GM23338 (cell line): Measurements from ENCODE around the gene IGDCC3. TPM values are rescaled to one million over a fixed set of nuclear protein-coding genes. Genes with fewer than 3 reads are reported as not detected.

ENCODE experiments used
- ATAC-seq: fragments of 200-7000 bp; cut with Tn5 transposase; 3 replicates; pipeline ENCODE4 v1.9.1; 2020
- DNase-seq: peaks from one replicate; pipeline ENCODE4 v3.0.0-alpha.2; 2015; ENCODE audit warnings: low spot score
- H2AFZ ChIP-seq: fragments of 200-600 bp; sonication (generic); 2 replicates; pipeline ENCODE4 v1.8.0; 2016; ENCODE audit warnings: antibody characterized with exemption, mild to moderate bottlenecking, moderate library complexity
- H3F3A ChIP-seq: fragments of 200-600 bp; sonication (generic); replicated peaks from 2 replicates; pipeline ENCODE4 v1.8.0; 2017; ENCODE audit warnings: antibody characterized with exemption, mixed run types, low read depth
- H3K27ac ChIP-seq: fragments of 200-600 bp; sonication (generic); 2 replicates; pipeline ENCODE4 v1.6.1; 2016; ENCODE audit warnings: low read depth
- H3K27me3 ChIP-seq: fragments of 200-600 bp; sonication (generic); 2 replicates; pipeline ENCODE4 v1.8.0; 2016; ENCODE audit warnings: mild to moderate bottlenecking, mixed run types, moderate library complexity; ENCODE audit not compliant: insufficient read depth
- H3K36me3 ChIP-seq: fragments of 200-600 bp; sonication (generic); 2 replicates; pipeline ENCODE4 v1.8.0; 2016; ENCODE audit warnings: mild to moderate bottlenecking; ENCODE audit not compliant: insufficient read depth
- H3K4me1 ChIP-seq: fragments of 200-600 bp; sonication (generic); 2 replicates; pipeline ENCODE4 v1.8.0; 2016; ENCODE audit warnings: mild to moderate bottlenecking, moderate library complexity; ENCODE audit not compliant: insufficient read depth
- H3K4me2 ChIP-seq: fragments of 200-600 bp; sonication (generic); 2 replicates; pipeline ENCODE4 v1.7.1; 2017; ENCODE audit warnings: mixed run types
- H3K4me3 ChIP-seq: fragments of 200-600 bp; sonication (generic); 2 replicates; pipeline ENCODE4 v1.6.1; 2016; ENCODE audit warnings: mixed run types
- H3K79me2 ChIP-seq: fragments of 200-600 bp; sonication (generic); replicated peaks from 2 replicates; pipeline ENCODE4 v1.8.0; 2017; ENCODE audit warnings: mild to moderate bottlenecking; ENCODE audit not compliant: insufficient read depth
- H3K9me2 ChIP-seq: fragments of 200-600 bp; sonication (generic); 2 replicates; pipeline ENCODE4 v1.8.0; 2017; ENCODE audit not compliant: insufficient read depth
- H4K20me1 ChIP-seq: fragments of 200-600 bp; sonication (generic); replicated peaks from 2 replicates; pipeline ENCODE4 v1.8.0; 2017; ENCODE audit warnings: mild to moderate bottlenecking; ENCODE audit not compliant: insufficient read depth
- H3K27ac Mint-ChIP-seq: 2 replicates; pipeline ENCODE4 v1.8.0; 2020; ENCODE audit warnings: inconsistent platforms, mild to moderate bottlenecking, moderate library complexity, mixed read lengths
- H3K27me3 Mint-ChIP-seq: 3 replicates; pipeline ENCODE4 v1.8.0; 2022; ENCODE audit warnings: low read depth, mild to moderate bottlenecking, moderate library complexity, mixed read lengths, inconsistent platforms; ENCODE audit not compliant: insufficient read depth, poor library complexity
- H3K36me3 Mint-ChIP-seq: 3 replicates; pipeline ENCODE4 v1.8.0; 2021; ENCODE audit warnings: low read depth, mild to moderate bottlenecking, inconsistent platforms, moderate library complexity, mixed read lengths
- H3K4me1 Mint-ChIP-seq: 3 replicates; pipeline ENCODE4 v1.8.0; 2020; ENCODE audit warnings: mild to moderate bottlenecking, inconsistent platforms, mixed read lengths
- H3K4me3 Mint-ChIP-seq: 3 replicates; pipeline ENCODE4 v1.8.0; 2021; ENCODE audit warnings: moderate library complexity, mild to moderate bottlenecking, inconsistent platforms, mixed read lengths
- H3K9me3 Mint-ChIP-seq: 3 replicates; pipeline ENCODE4 v1.8.0; 2020; ENCODE audit warnings: moderate library complexity, mild to moderate bottlenecking, inconsistent platforms, mixed read lengths
- CREB1 ChIP-seq: fragments of 250-450 bp; sonication (Bioruptor Pico); IDR thresholded peaks from 2 replicates; pipeline ENCODE4 v1.5.0; 2020; ENCODE audit warnings: low read depth, mild to moderate bottlenecking, moderate library complexity
- ETS1 ChIP-seq: IDR thresholded peaks from 2 replicates; pipeline ENCODE4 v1.6.1; 2016; ENCODE audit warnings: antibody characterized with exemption
- EZH2 ChIP-seq: fragments of 200-600 bp; sonication (generic); IDR thresholded peaks from one replicate; pipeline ENCODE4 v1.8.0; 2017; ENCODE audit warnings: antibody characterized with exemption, mild to moderate bottlenecking, low read depth; ENCODE audit not compliant: unreplicated experiment
- EZH2phosphoT487 ChIP-seq: fragments of 200-600 bp; sonication (generic); IDR thresholded peaks from one replicate; pipeline ENCODE4 v1.8.1; 2018; ENCODE audit warnings: antibody characterized with exemption; ENCODE audit not compliant: unreplicated experiment
- JUNB ChIP-seq: IDR thresholded peaks from one replicate; pipeline ENCODE4 v1.6.1; 2016; ENCODE audit warnings: antibody characterized with exemption; ENCODE audit not compliant: unreplicated experiment
- NANOG ChIP-seq: IDR thresholded peaks from 2 replicates; pipeline ENCODE4 v1.6.1; 2016; ENCODE audit warnings: antibody characterized with exemption, borderline replicate concordance
- POLR2AphosphoS5 ChIP-seq: IDR thresholded peaks from 2 replicates; pipeline ENCODE4 v1.6.1; 2016; ENCODE audit warnings: antibody characterized with exemption, low read depth
- STAT1 ChIP-seq: IDR thresholded peaks from one replicate; pipeline ENCODE4 v1.6.1; 2016; ENCODE audit warnings: antibody characterized with exemption; ENCODE audit not compliant: unreplicated experiment
- ZNF114 ChIP-seq: fragments of 250-450 bp; sonication (Bioruptor Pico); IDR thresholded peaks from 2 replicates; pipeline ENCODE4 v1.5.0; 2020; ENCODE audit warnings: mild to moderate bottlenecking, moderate library complexity
- ZNF331 ChIP-seq: fragments of 250-450 bp; sonication (Bioruptor Pico); IDR thresholded peaks from 2 replicates; pipeline ENCODE4 v1.5.0; 2020; ENCODE audit warnings: low read depth, mild to moderate bottlenecking, moderate library complexity
- polyA plus RNA-seq: library from polyadenylated mRNA; unstranded; fragments of >200 nt; fragmentation: Nextera tagmentation; extraction: Ambion mirVana; gene quantifications from 2 replicates; pipeline ENCODE4 v1.2.1, GENCODE V29; 2016
- total RNA-seq: library from RNA; depleted of rRNA; stranded (reverse); fragments of >200 nt; shearing (Covaris generic); gene quantifications from 2 replicates; pipeline ENCODE4 v1.2.3, GENCODE V29; 2014
- TF ChIP-seq, protein P1 (sequence below), 2 experiments: fragments of 200-600 bp in 1 of 2; sonication (generic) in 1 of 2; conservative IDR thresholded peaks; 2 replicates each; pipeline versions ENCODE4 v1.5.1 to v1.6.1; 2016 to 2017; ENCODE audit warnings: antibody characterized with exemption in 2 of 2, low read depth in 2 of 2, mild to moderate bottlenecking in 2 of 2, moderate library complexity in 1 of 2
- TF ChIP-seq, protein P2 (sequence below): fragments of 250-450 bp; sonication (Bioruptor Pico); IDR thresholded peaks from 2 replicates; pipeline ENCODE4 v1.5.0; 2020; ENCODE audit warnings: mild to moderate bottlenecking, moderate library complexity
- TF ChIP-seq, protein P3 (sequence below): IDR thresholded peaks from one replicate; pipeline ENCODE4 v1.6.1; 2018; ENCODE audit warnings: antibody characterized with exemption; ENCODE audit not compliant: unreplicated experiment

Gene IGDCC3
- total and polyA plus RNA-seq, 2 experiments from 2014 or later: 15.3 to 30.7 TPM

DNA sequence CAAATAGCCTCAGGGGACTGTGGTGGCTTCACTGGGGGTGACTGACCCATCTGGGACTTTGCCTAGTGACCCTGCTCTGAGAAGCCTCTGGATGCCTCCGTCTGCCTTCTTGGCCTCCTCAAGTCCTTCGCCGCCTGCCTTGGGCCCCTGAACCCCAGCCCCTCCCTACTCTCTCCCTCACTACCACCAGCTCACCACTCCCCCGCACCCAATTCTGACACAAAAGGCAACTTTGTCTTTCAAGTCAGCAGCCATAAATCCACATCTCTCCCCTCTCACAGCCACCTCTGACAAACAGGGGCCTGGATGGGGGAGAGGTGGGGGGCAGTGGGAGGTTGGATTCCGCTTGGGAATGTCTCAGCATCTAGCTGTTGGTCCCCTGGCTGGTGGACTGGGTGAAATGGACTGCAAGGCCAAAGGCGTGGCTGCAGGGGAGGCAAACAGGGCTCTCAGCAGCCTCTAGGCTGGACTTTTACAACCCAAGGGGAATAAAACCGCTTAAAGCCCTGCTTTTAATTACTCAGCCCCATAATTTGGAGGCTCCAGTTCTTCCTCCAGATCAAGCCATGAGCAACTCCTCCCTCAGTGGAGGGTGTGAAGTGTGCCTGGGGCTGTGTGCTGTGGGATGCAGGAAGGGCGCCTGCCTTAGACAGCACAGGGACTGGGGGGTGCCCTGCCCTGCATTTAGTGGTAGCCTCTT is 33.4 kb downstream of the IGDCC3 start:
- H3K4me1 Mint-ChIP-seq: peaks cover 33% of the 10 kb centered on the region
- H3K27ac ChIP-seq: no peak overlapping the region

More for the DNA sequence above, 33.4 kb downstream of the IGDCC3 start:
- Histone ChIP-seq H3K4me2 (no peak overlapping the region), H2AFZ (no peak overlapping the region), H3K9me2 (no peaks in the 10 kb centered on the region), H3K36me3 (no peaks in the 10 kb centered on the region), H4K20me1 (peaks cover 9% of the 10 kb centered on the region), H3K79me2 (no peaks in the 10 kb centered on the region), H3K4me1 (peaks cover 10% of the 10 kb centered on the region), H3K27me3 (peaks cover 7% of the 10 kb centered on the region), H3K4me3 (no peak overlapping the region), H3F3A (peaks cover 2% of the 10 kb centered on the region; the same call in 1 of the 2 replicates)
- DNase-seq: no peak
- H3K27me3 Mint-ChIP-seq: peaks cover 9% of the 10 kb centered on the region
- peaks cover under 1% of the 10 kb centered on the region; the same call in 1 of the 3 replicates for H3K36me3 Mint-ChIP-seq
- no peak overlapping the region for H3K4me3 Mint-ChIP-seq
- H3K27ac Mint-ChIP-seq: no peak overlapping the region
- TF ChIP-seq, protein P1, sequence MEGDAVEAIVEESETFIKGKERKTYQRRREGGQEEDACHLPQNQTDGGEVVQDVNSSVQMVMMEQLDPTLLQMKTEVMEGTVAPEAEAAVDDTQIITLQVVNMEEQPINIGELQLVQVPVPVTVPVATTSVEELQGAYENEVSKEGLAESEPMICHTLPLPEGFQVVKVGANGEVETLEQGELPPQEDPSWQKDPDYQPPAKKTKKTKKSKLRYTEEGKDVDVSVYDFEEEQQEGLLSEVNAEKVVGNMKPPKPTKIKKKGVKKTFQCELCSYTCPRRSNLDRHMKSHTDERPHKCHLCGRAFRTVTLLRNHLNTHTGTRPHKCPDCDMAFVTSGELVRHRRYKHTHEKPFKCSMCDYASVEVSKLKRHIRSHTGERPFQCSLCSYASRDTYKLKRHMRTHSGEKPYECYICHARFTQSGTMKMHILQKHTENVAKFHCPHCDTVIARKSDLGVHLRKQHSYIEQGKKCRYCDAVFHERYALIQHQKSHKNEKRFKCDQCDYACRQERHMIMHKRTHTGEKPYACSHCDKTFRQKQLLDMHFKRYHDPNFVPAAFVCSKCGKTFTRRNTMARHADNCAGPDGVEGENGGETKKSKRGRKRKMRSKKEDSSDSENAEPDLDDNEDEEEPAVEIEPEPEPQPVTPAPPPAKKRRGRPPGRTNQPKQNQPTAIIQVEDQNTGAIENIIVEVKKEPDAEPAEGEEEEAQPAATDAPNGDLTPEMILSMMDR (conservative IDR thresholded peaks at IDR 0.05; ENCODE audit: low read depth in 2 of 2): no peak
- TF ChIP-seq, protein P2, sequence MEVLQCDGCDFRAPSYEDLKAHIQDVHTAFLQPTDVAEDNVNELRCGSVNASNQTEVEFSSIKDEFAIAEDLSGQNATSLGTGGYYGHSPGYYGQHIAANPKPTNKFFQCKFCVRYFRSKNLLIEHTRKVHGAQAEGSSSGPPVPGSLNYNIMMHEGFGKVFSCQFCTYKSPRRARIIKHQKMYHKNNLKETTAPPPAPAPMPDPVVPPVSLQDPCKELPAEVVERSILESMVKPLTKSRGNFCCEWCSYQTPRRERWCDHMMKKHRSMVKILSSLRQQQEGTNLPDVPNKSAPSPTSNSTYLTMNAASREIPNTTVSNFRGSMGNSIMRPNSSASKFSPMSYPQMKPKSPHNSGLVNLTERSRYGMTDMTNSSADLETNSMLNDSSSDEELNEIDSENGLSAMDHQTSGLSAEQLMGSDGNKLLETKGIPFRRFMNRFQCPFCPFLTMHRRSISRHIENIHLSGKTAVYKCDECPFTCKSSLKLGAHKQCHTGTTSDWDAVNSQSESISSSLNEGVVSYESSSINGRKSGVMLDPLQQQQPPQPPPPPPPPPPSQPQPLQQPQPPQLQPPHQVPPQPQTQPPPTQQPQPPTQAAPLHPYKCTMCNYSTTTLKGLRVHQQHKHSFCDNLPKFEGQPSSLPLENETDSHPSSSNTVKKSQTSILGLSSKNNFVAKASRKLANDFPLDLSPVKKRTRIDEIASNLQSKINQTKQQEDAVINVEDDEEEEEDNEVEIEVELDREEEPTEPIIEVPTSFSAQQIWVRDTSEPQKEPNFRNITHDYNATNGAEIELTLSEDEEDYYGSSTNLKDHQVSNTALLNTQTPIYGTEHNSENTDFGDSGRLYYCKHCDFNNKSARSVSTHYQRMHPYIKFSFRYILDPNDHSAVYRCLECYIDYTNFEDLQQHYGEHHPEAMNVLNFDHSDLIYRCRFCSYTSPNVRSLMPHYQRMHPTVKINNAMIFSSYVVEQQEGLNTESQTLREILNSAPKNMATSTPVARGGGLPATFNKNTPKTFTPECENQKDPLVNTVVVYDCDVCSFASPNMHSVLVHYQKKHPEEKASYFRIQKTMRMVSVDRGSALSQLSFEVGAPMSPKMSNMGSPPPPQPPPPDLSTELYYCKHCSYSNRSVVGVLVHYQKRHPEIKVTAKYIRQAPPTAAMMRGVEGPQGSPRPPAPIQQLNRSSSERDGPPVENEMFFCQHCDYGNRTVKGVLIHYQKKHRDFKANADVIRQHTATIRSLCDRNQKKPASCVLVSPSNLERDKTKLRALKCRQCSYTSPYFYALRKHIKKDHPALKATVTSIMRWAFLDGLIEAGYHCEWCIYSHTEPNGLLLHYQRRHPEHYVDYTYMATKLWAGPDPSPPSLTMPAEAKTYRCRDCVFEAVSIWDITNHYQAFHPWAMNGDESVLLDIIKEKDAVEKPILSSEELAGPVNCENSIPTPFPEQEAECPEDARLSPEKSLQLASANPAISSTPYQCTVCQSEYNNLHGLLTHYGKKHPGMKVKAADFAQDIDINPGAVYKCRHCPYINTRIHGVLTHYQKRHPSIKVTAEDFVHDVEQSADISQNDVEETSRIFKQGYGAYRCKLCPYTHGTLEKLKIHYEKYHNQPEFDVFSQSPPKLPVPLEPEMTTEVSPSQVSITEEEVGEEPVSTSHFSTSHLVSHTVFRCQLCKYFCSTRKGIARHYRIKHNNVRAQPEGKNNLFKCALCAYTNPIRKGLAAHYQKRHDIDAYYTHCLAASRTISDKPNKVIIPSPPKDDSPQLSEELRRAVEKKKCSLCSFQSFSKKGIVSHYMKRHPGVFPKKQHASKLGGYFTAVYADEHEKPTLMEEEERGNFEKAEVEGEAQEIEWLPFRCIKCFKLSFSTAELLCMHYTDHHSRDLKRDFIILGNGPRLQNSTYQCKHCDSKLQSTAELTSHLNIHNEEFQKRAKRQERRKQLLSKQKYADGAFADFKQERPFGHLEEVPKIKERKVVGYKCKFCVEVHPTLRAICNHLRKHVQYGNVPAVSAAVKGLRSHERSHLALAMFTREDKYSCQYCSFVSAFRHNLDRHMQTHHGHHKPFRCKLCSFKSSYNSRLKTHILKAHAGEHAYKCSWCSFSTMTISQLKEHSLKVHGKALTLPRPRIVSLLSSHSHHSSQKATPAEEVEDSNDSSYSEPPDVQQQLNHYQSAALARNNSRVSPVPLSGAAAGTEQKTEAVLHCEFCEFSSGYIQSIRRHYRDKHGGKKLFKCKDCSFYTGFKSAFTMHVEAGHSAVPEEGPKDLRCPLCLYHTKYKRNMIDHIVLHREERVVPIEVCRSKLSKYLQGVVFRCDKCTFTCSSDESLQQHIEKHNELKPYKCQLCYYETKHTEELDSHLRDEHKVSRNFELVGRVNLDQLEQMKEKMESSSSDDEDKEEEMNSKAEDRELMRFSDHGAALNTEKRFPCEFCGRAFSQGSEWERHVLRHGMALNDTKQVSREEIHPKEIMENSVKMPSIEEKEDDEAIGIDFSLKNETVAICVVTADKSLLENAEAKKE: no peak
- TF ChIP-seq ETS1 (no peak), ZNF331 (no peak), ZNF114 (no peak), EZH2 (no peak), NANOG (no peak), CREB1 (CRISPR knock-in tag) (no peak), JUNB (no peak), POLR2AphosphoS5 (no peak), EZH2phosphoT487 (no peak), STAT1 (no peak)
- TF ChIP-seq, protein P3, sequence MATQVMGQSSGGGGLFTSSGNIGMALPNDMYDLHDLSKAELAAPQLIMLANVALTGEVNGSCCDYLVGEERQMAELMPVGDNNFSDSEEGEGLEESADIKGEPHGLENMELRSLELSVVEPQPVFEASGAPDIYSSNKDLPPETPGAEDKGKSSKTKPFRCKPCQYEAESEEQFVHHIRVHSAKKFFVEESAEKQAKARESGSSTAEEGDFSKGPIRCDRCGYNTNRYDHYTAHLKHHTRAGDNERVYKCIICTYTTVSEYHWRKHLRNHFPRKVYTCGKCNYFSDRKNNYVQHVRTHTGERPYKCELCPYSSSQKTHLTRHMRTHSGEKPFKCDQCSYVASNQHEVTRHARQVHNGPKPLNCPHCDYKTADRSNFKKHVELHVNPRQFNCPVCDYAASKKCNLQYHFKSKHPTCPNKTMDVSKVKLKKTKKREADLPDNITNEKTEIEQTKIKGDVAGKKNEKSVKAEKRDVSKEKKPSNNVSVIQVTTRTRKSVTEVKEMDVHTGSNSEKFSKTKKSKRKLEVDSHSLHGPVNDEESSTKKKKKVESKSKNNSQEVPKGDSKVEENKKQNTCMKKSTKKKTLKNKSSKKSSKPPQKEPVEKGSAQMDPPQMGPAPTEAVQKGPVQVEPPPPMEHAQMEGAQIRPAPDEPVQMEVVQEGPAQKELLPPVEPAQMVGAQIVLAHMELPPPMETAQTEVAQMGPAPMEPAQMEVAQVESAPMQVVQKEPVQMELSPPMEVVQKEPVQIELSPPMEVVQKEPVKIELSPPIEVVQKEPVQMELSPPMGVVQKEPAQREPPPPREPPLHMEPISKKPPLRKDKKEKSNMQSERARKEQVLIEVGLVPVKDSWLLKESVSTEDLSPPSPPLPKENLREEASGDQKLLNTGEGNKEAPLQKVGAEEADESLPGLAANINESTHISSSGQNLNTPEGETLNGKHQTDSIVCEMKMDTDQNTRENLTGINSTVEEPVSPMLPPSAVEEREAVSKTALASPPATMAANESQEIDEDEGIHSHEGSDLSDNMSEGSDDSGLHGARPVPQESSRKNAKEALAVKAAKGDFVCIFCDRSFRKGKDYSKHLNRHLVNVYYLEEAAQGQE: no peak
- no peak for ATAC-seq
- no peaks in the 10 kb centered on the region for H3K9me3 Mint-ChIP-seq
